ENCODE measurements around the gene RASD2. TPM values are rescaled to one million over a fixed set of nuclear protein-coding genes. Genes with fewer than 3 reads are reported as not detected.

RASD2 gene
- total RNA-seq, 3 donors from 2014 or later (not counting 1 experiment from before 2014, with no cell fraction given): 0.20 to 0.64 (median 0.20) TPM

DNA sequence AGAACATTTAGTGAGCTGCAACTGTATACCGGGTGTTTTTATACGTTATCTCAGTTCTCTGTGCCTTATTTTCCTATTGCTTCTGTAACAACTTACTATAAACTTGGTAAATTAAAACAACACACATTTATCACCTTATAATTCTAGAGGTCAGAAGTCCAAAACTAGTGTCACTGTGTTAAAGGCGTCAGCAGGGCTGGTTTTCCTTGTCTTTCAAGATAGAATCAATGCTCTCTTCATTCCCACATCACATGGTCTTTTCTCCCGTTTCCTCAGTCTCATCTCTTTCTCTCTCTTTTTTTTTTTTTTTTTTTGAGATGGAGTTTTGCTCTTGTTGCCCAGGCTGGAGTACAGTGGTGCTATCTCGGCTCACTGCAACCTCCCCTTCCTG, 40.4 kb downstream of the RASD2 start:
- Mint-ChIP-seq H3K27ac (no peak overlapping the region), H3K9me3 (no peaks in the 10 kb centered on the region), H3K36me3 (no peaks in the 10 kb centered on the region), H3K4me1 (peaks cover 0 to 4% of the 10 kb centered on the region in 2 donors), H3K4me3 (no peak overlapping the region), H3K27me3 (ENCODE audit: low read depth in 2 of 2) (peaks cover 0 to 7% of the 10 kb centered on the region in 2 donors)
- whole genome bisulfite sequencing (ENCODE audit: insufficient coverage): 87% methylated on average over 4 of the region's 5 CpGs
- no peak overlapping the region for H3K27ac ChIP-seq (ENCODE audit: low read length)
- H3K9me3 ChIP-seq (ENCODE audit: control insufficient read depth, insufficient read depth, low read length): no peaks in the 10 kb centered on the region
- H3K27me3 ChIP-seq (ENCODE audit: control insufficient read depth, insufficient read depth, low read length): no peaks in the 10 kb centered on the region
- no peak overlapping the region for H3K4me3 ChIP-seq (ENCODE audit: low read length)
- no peaks in the 10 kb centered on the region for H3K4me1 ChIP-seq (ENCODE audit: control insufficient read depth, insufficient read depth, low read length)
- ATAC-seq (no peak), DNase-seq (no peak)
- TF ChIP-seq, protein P1, sequence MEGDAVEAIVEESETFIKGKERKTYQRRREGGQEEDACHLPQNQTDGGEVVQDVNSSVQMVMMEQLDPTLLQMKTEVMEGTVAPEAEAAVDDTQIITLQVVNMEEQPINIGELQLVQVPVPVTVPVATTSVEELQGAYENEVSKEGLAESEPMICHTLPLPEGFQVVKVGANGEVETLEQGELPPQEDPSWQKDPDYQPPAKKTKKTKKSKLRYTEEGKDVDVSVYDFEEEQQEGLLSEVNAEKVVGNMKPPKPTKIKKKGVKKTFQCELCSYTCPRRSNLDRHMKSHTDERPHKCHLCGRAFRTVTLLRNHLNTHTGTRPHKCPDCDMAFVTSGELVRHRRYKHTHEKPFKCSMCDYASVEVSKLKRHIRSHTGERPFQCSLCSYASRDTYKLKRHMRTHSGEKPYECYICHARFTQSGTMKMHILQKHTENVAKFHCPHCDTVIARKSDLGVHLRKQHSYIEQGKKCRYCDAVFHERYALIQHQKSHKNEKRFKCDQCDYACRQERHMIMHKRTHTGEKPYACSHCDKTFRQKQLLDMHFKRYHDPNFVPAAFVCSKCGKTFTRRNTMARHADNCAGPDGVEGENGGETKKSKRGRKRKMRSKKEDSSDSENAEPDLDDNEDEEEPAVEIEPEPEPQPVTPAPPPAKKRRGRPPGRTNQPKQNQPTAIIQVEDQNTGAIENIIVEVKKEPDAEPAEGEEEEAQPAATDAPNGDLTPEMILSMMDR (IDR thresholded peaks at IDR 0.05): no peak
- intact Hi-C loops (cut with micrococcal nuclease): no loop called here
- no peaks in the 10 kb centered on the region for H3K36me3 ChIP-seq (ENCODE audit: control insufficient read depth, insufficient read depth, low read length)

DNA sequence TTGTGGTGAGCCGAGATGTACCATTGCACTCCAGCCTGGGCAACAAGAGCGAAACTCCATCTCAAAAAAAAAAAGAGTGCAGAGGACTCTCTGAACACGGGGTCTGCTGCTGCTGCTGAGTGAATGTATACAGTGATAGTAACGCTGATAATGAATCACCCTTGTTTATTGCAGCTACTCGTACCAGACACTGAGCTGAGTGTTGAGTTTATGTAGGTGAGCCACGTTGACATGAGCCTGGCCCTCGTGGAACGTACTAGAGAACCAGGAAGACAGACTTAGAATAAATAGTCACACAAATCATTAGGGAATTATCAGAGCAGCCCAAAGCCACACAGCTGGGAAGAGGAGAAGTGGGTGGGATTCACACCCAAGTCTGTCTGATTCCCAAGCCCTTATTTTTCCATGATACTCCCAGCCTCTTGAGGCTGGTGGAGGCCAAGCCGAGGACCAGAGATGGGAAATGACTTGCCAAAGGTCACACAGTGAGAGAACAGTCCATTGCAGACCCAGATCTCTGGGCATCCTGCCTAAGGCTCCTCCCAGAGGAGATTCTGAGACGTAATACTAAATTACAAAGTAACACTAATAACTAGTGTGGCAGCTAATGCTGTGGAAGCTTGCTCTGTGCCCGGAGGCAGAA, 41.7 kb downstream of the RASD2 start:
- no peaks in the 10 kb centered on the region for H3K27me3 ChIP-seq (ENCODE audit: control insufficient read depth, insufficient read depth, low read length)
- 90% methylated on average over 10 of the region's 11 CpGs for WGBS (ENCODE audit: insufficient coverage)
- H3K36me3 ChIP-seq (ENCODE audit: control insufficient read depth, insufficient read depth, low read length): no peaks in the 10 kb centered on the region
- no peaks in the 10 kb centered on the region for H3K36me3 Mint-ChIP-seq
- H3K27ac Mint-ChIP-seq: no peak overlapping the region
- H3K4me3 ChIP-seq (ENCODE audit: low read length): no peak overlapping the region
- intact Hi-C loops (cut with micrococcal nuclease): loop anchor here (2.0 kb wide), 1 partner anchor 152 kb away; no protein-coding TSS in a partner anchor
- H3K27ac ChIP-seq (ENCODE audit: low read length): no peak overlapping the region
- no peaks in the 10 kb centered on the region for H3K4me1 ChIP-seq (ENCODE audit: control insufficient read depth, insufficient read depth, low read length)
- no peaks in the 10 kb centered on the region for H3K9me3 ChIP-seq (ENCODE audit: control insufficient read depth, insufficient read depth, low read length)
- peaks cover 0 to 7% of the 10 kb centered on the region in 2 donors for H3K27me3 Mint-ChIP-seq (ENCODE audit: low read depth in 2 of 2)
- ATAC-seq: no peak
- H3K9me3 Mint-ChIP-seq: no peaks in the 10 kb centered on the region
- peaks cover 0 to 4% of the 10 kb centered on the region in 2 donors for H3K4me1 Mint-ChIP-seq
- TF ChIP-seq, protein P1 (IDR thresholded peaks at IDR 0.05): no peak
- no peak overlapping the region for H3K4me3 Mint-ChIP-seq
- no peak for DNase-seq

DNA sequence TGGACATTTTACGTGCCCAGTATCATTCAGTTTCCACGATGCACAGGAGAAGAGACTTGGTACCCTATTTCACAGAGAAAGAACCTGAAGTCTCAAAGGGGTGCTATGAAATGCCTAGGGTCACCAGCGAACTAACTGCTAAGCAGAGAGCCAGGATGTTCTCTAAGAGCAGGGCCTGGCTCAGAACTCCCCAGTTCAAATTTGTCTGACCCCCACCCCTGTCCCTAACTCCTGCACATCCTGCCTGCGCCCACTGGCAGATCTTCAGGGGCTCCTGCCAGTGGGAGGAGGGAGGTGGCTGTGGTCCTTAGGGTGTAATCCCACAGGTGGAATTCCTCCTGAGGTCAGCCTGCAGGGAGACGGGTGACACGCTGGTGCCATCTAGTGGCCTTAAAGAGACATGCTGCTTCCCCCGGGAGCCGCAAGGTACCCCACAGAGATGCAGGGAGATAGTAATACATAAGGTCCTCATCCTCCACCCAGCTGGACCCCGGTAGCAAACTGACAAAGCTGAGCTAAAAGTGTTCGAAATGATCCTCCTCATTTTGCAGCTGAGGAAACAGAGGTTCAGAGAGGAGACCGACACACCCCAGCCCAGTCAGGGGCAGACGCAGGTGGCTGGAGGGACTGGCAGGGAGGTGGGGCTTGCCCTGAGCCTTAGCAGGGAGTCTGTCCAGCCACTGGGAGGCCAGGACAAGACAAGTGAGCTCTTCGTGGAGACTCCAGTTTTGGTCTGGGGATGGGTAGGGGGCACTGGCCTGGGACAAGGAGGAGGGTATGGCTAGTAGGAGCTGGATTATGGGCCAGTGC, 42.4 kb downstream of the RASD2 start:
- no peak overlapping the region for H3K27ac ChIP-seq (ENCODE audit: low read length)
- H3K9me3 ChIP-seq (ENCODE audit: control insufficient read depth, insufficient read depth, low read length): no peaks in the 10 kb centered on the region
- H3K9me3 Mint-ChIP-seq: no peaks in the 10 kb centered on the region
- peaks cover 0 to 4% of the 10 kb centered on the region in 2 donors for H3K4me1 Mint-ChIP-seq
- ATAC-seq (peak; percentile 60 to 82 (median 71)), DNase-seq (peak; percentile 44 to 83)
- intact Hi-C loops (cut with micrococcal nuclease): loop anchor here (1.0 to 2.0 kb wide), 2 partner anchors 152 to 233 kb away; no protein-coding TSS in a partner anchor
- H3K4me3 Mint-ChIP-seq: no peak overlapping the region
- no peak overlapping the region for H3K4me3 ChIP-seq (ENCODE audit: low read length)
- peaks cover 0 to 2% of the 10 kb centered on the region in 2 donors for H3K27me3 Mint-ChIP-seq (ENCODE audit: low read depth in 2 of 2)
- no peaks in the 10 kb centered on the region for H3K27me3 ChIP-seq (ENCODE audit: control insufficient read depth, insufficient read depth, low read length)
- H3K27ac Mint-ChIP-seq: no peak overlapping the region
- H3K36me3 ChIP-seq (ENCODE audit: control insufficient read depth, insufficient read depth, low read length): no peaks in the 10 kb centered on the region
- 34% methylated on average over 12 of the region's 13 CpGs for WGBS (ENCODE audit: insufficient coverage)
- H3K4me1 ChIP-seq (ENCODE audit: control insufficient read depth, insufficient read depth, low read length): no peaks in the 10 kb centered on the region
- TF ChIP-seq, protein P1 (IDR thresholded peaks at IDR 0.05): peak; percentile 95
- no peaks in the 10 kb centered on the region for H3K36me3 Mint-ChIP-seq

All from natural killer cell (primary cell).